HepG2 (cell line): ENCODE measurements around the gene TTC8. TPM values are rescaled to one million over a fixed set of nuclear protein-coding genes. Genes with fewer than 3 reads are reported as not detected.

Experiments
- ARNT2 ChIP-seq: sonication (generic); formaldehyde crosslinking; IDR thresholded peaks from 2 replicates; pipeline ENCODE4 v1.8.0; 2022; ENCODE audit warnings: mild to moderate bottlenecking, low read depth, missing genetic modification reagents, moderate library complexity
- CHCHD3 ChIP-seq: sonication (generic); formaldehyde crosslinking; IDR thresholded peaks from 2 replicates; pipeline ENCODE4 v1.8.0; 2022; ENCODE audit warnings: mild to moderate bottlenecking, missing genetic modification reagents, moderate library complexity
- HOXA5 ChIP-seq: sonication (generic); formaldehyde crosslinking; IDR thresholded peaks from 2 replicates; pipeline ENCODE4 v1.4.0; 2020; ENCODE audit warnings: missing genetic modification reagents
- KAT8 ChIP-seq: IDR thresholded peaks from 2 replicates; pipeline ENCODE4 v1.6.1; 2016; ENCODE audit warnings: missing genetic modification reagents, missing compliant biosample characterization
- MLXIP ChIP-seq: sonication (generic); formaldehyde crosslinking; IDR thresholded peaks from 2 replicates; pipeline ENCODE4 v1.9.0; 2021; ENCODE audit warnings: missing genetic modification reagents, borderline replicate concordance
- PAX8 ChIP-seq: sonication (generic); formaldehyde crosslinking; IDR thresholded peaks from 2 replicates; pipeline ENCODE4 v1.8.0; 2022; ENCODE audit warnings: mild to moderate bottlenecking, missing genetic modification reagents, borderline replicate concordance
- RELA ChIP-seq: sonication (generic); formaldehyde crosslinking; IDR thresholded peaks from 2 replicates; pipeline ENCODE4 v1.4.0; 2020; ENCODE audit warnings: missing genetic modification reagents
- SIN3A ChIP-seq: IDR thresholded peaks from 2 replicates; pipeline ENCODE4 v1.6.1; 2011; ENCODE audit warnings: low read depth, mild to moderate bottlenecking, control low read depth, low read length, borderline replicate concordance
- SNAPC2 ChIP-seq: sonication (generic); formaldehyde crosslinking; IDR thresholded peaks from 2 replicates; pipeline ENCODE4 v1.8.1; 2022; ENCODE audit warnings: mild to moderate bottlenecking, missing genetic modification reagents
- SP2 ChIP-seq: sonication (generic); formaldehyde crosslinking; IDR thresholded peaks from 2 replicates; pipeline ENCODE4 v1.5.1; 2020; ENCODE audit warnings: mild to moderate bottlenecking, missing genetic modification reagents
- TEAD3 ChIP-seq: optimal IDR thresholded peaks from 2 replicates; pipeline ENCODE3; 2016; ENCODE audit warnings: borderline replicate concordance
- ZBTB10 ChIP-seq: sonication (generic); formaldehyde crosslinking; IDR thresholded peaks from 2 replicates; pipeline ENCODE4 v1.4.0; 2020; ENCODE audit warnings: missing genetic modification reagents, borderline replicate concordance
- ZMAT3 ChIP-seq: sonication (generic); formaldehyde crosslinking; conservative IDR thresholded peaks from 2 replicates; pipeline ENCODE4 v1.7.0; 2021; ENCODE audit warnings: missing genetic modification reagents
- ZNF432 ChIP-seq: sonication (generic); formaldehyde crosslinking; IDR thresholded peaks from 2 replicates; pipeline ENCODE4 v1.5.0; 2020; ENCODE audit warnings: missing genetic modification reagents, mild to moderate bottlenecking, borderline replicate concordance
- ZNF615 ChIP-seq: sonication (generic); formaldehyde crosslinking; IDR thresholded peaks from 2 replicates; pipeline ENCODE4 v1.5.0; 2020; ENCODE audit warnings: mild to moderate bottlenecking, missing genetic modification reagents, borderline replicate concordance
- ZNF703 ChIP-seq: sonication (generic); formaldehyde crosslinking; IDR thresholded peaks from 2 replicates; pipeline ENCODE4 v1.5.1; 2020; ENCODE audit warnings: missing genetic modification reagents, mild to moderate bottlenecking, moderate library complexity, borderline replicate concordance
- polyA plus RNA-seq, 8 experiments: library from polyadenylated mRNA; depleted of rRNA in 3 of 8; stranded (reverse) in 7 of 8; unstranded in 1 of 8; fragments of >200 nt; fragmentation: Illumina TruSeq in 4 of 8; extraction: Trizol in 4 of 8; gene quantifications; 2 replicates each; pipeline versions ENCODE4 v1.2.1 to v1.2.3, GENCODE V29; 2011 to 2016; ENCODE audit warnings: low read depth in 4 of 8, missing spikeins in 1 of 8, mixed read lengths in 1 of 8; ENCODE audit not compliant: insufficient read depth in 1 of 8
- total RNA-seq, 5 experiments: library from RNA; depleted of rRNA; stranded (reverse); fragments of >200 nt; fragmentation: Illumina TruSeq; extraction: Trizol; gene quantifications; 2 replicates each; pipeline ENCODE4 v1.2.3, GENCODE V29; 2016; ENCODE audit warnings: low read depth in 1 of 5
- TF ChIP-seq, protein P1 (sequence below), 2 experiments: sonication (generic) in 1 of 2; formaldehyde crosslinking in 1 of 2; IDR thresholded peaks; 2 replicates each; pipeline versions ENCODE4 v1.6.1 to v1.9.0; 2014 to 2022; ENCODE audit warnings: antibody characterized with exemption in 1 of 2, borderline replicate concordance in 1 of 2, inconsistent platforms in 1 of 2, low read depth in 1 of 2, missing genetic modification reagents in 1 of 2

TTC8 gene
- total and polyA plus RNA-seq, 2 of the 13 experiments (the other 11 are each of a cell fraction or from before 2014, with no cell fraction given) = 13.8 to 15.2 TPM

GRCh38 chr14:88824314-88825077, at the start of gene TTC8 (continued):
- 0 out of 2 replicates have a peak, but pooled peaks have one; percentile 65 for TF ChIP-seq CHCHD3 (CRISPR knock-in tag)
- no peak for TF ChIP-seq SNAPC2 (CRISPR knock-in tag)
- no peak for TF ChIP-seq PAX8 (CRISPR knock-in tag)
- TF ChIP-seq ARNT2 (CRISPR knock-in tag) = 0 out of 2 replicates have a peak, but pooled peaks have one; percentile 27
- peak; percentile 52; the same call in 1 of the 2 replicates for TF ChIP-seq HOXA5 (CRISPR knock-in tag)
- no peak for TF ChIP-seq RELA (CRISPR knock-in tag)
- no peak for TF ChIP-seq SP2 (CRISPR knock-in tag)
- TF ChIP-seq ZBTB10 (CRISPR knock-in tag) = no peak
- no peak for TF ChIP-seq ZNF432 (CRISPR knock-in tag)
- TF ChIP-seq ZMAT3 (CRISPR knock-in tag) = no peak
- TF ChIP-seq KAT8 = peak; percentile 84
- TF ChIP-seq ZNF703 (CRISPR knock-in tag) = no peak
- peak; percentile 96 for TF ChIP-seq SIN3A
- TF ChIP-seq MLXIP (CRISPR knock-in tag) = no peak
- TF ChIP-seq, protein P1, sequence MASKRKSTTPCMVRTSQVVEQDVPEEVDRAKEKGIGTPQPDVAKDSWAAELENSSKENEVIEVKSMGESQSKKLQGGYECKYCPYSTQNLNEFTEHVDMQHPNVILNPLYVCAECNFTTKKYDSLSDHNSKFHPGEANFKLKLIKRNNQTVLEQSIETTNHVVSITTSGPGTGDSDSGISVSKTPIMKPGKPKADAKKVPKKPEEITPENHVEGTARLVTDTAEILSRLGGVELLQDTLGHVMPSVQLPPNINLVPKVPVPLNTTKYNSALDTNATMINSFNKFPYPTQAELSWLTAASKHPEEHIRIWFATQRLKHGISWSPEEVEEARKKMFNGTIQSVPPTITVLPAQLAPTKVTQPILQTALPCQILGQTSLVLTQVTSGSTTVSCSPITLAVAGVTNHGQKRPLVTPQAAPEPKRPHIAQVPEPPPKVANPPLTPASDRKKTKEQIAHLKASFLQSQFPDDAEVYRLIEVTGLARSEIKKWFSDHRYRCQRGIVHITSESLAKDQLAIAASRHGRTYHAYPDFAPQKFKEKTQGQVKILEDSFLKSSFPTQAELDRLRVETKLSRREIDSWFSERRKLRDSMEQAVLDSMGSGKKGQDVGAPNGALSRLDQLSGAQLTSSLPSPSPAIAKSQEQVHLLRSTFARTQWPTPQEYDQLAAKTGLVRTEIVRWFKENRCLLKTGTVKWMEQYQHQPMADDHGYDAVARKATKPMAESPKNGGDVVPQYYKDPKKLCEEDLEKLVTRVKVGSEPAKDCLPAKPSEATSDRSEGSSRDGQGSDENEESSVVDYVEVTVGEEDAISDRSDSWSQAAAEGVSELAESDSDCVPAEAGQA (IDR thresholded peaks at IDR 0.05; ENCODE audit: low read depth) = no peak
- TF ChIP-seq, protein P1 (CRISPR knock-in tag; IDR thresholded peaks at IDR 0.05; ENCODE audit: borderline replicate concordance) = no peak
- no peak for TF ChIP-seq ZNF615 (CRISPR knock-in tag)
- no peak for TF ChIP-seq TEAD3 (CRISPR knock-in tag)
